OCI-LY1 (cell line): ENCODE measurements around the gene ZNF821.

Experiments used
- H2AFZ ChIP-seq: fragments of 200-600 bp; sonication (generic), shearing (Covaris generic); 2 replicates; pipeline ENCODE4 v1.6.0; 2014; ENCODE audit warnings: antibody characterized with exemption, mild to moderate bottlenecking, low read length
- H3F3A ChIP-seq: fragments of 200-600 bp; sonication (generic), shearing (Covaris generic); 2 replicates; pipeline ENCODE4 v1.6.0; 2014; ENCODE audit warnings: mild to moderate bottlenecking, antibody characterized with exemption, low read length, moderate library complexity; ENCODE audit not compliant: insufficient read depth
- H3K27ac ChIP-seq: fragments of 200-600 bp; sonication (generic); 2 replicates; pipeline ENCODE4 v1.5.1; 2014; ENCODE audit warnings: low read length, mixed run types, mild to moderate bottlenecking, low read depth; ENCODE audit not compliant: poor library complexity, severe bottlenecking
- H3K27me3 ChIP-seq: fragments of 200-600 bp; sonication (generic); 2 replicates; pipeline ENCODE4 v1.6.0; 2014; ENCODE audit warnings: antibody characterized with exemption, mild to moderate bottlenecking, low read length, moderate library complexity; ENCODE audit not compliant: insufficient read depth
- H3K36me3 ChIP-seq: fragments of 200-600 bp; sonication (generic); 2 replicates; pipeline ENCODE4 v1.6.1; 2014; ENCODE audit warnings: mild to moderate bottlenecking, antibody characterized with exemption, low read length, moderate library complexity, mixed read lengths; ENCODE audit not compliant: insufficient read depth
- H3K4me1 ChIP-seq: fragments of 200-600 bp; sonication (generic); 2 replicates; pipeline ENCODE4 v1.5.1; 2014; ENCODE audit warnings: mild to moderate bottlenecking, low read length, moderate library complexity; ENCODE audit not compliant: insufficient read depth, severe bottlenecking
- H3K4me2 ChIP-seq: fragments of 200-600 bp; sonication (generic), shearing (Covaris generic); 2 replicates; pipeline ENCODE4 v1.6.1; 2014; ENCODE audit warnings: low read length
- H3K4me3 ChIP-seq: fragments of 200-600 bp; sonication (generic); 2 replicates; pipeline ENCODE4 v1.5.1; 2014; ENCODE audit warnings: low read length, low read depth, mild to moderate bottlenecking, mixed read lengths; ENCODE audit not compliant: poor library complexity, severe bottlenecking
- H3K79me2 ChIP-seq: fragments of 200-600 bp; shearing (Covaris generic); 2 replicates; pipeline ENCODE4 v1.6.1; 2016; ENCODE audit warnings: mixed run types, low read length, mixed read lengths; ENCODE audit not compliant: insufficient read depth
- H3K9ac ChIP-seq: fragments of 200-600 bp; sonication (generic), shearing (Covaris generic); 2 replicates; pipeline ENCODE4 v1.6.1; 2014; ENCODE audit warnings: mild to moderate bottlenecking, low read length, mixed read lengths
- H3K9me2 ChIP-seq: fragments of 200-600 bp; sonication (generic), shearing (Covaris generic); 2 replicates; pipeline ENCODE4 v1.6.1; 2014; ENCODE audit warnings: low read depth, mild to moderate bottlenecking, low read length, mixed read lengths
- H3K9me3 ChIP-seq: fragments of 200-600 bp; shearing (Covaris generic); 2 replicates; pipeline ENCODE4 v1.6.1; 2014; ENCODE audit warnings: low read length, mixed read lengths
- H4K20me1 ChIP-seq: fragments of 200-600 bp; sonication (generic), shearing (Covaris generic); 2 replicates; pipeline ENCODE4 v1.6.0; 2016; ENCODE audit warnings: mild to moderate bottlenecking, low read length; ENCODE audit not compliant: insufficient read depth
- CTCF ChIP-seq: fragments of 200-600 bp; sonication (generic), shearing (Covaris generic); IDR thresholded peaks from 2 replicates; pipeline ENCODE4 v1.5.1; 2017; ENCODE audit warnings: mild to moderate bottlenecking, antibody characterized with exemption, low read length, moderate library complexity, mixed read lengths
- EZH2 ChIP-seq: fragments of 200-600 bp; sonication (generic), shearing (Covaris generic); IDR thresholded peaks from 2 replicates; pipeline ENCODE4 v1.8.0; 2017; ENCODE audit warnings: borderline replicate concordance, mixed run types, mild to moderate bottlenecking, antibody characterized with exemption, low read length, moderate library complexity, mixed read lengths

The ZNF821 gene

DNA sequence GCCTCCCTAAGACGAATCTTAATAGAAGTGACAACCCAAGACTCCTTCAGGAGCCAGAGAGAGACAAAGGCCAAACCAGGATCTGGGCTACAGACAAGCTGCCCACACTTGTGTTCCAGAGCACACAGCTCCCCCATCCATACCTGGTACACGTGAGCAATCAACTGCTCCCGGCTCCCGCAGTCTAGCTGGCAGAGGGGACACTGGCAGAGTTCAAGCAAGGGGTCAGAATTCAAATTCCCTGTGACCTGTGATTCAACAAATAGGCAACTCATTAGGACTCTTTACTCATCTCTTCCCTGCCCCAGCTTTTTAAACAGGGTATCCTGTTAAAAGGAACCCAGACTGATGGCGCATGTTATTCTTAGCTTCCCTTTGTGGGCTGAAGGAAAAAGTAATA is 20.0 kb downstream of the ZNF821 start:
- TF ChIP-seq EZH2, result no peak
- TF ChIP-seq CTCF, result no peak
- Histone ChIP-seq H2AFZ (no peak overlapping the region), H3K4me1 (no peaks in the 10 kb centered on the region), H3K27ac (no peak overlapping the region), H3K9me3 (no peaks in the 10 kb centered on the region), H3K36me3 (peaks cover 34% of the 10 kb centered on the region), H4K20me1 (no peaks in the 10 kb centered on the region), H3K79me2 (no peaks in the 10 kb centered on the region), H3K27me3 (no peaks in the 10 kb centered on the region), H3K4me3 (no peak overlapping the region), H3K4me2 (no peak overlapping the region), H3F3A (no peaks in the 10 kb centered on the region), H3K9me2 (no peaks in the 10 kb centered on the region), H3K9ac (no peak overlapping the region)

- Histone ChIP-seq H3K4me1 (no peaks in the 10 kb centered on the region), H3K4me2 (no peak overlapping the region), H3K9me2 (no peaks in the 10 kb centered on the region), H3K27me3 (no peaks in the 10 kb centered on the region), H3F3A (no peaks in the 10 kb centered on the region), H3K9me3 (no peaks in the 10 kb centered on the region), H3K79me2 (no peaks in the 10 kb centered on the region), H3K27ac (no peak overlapping the region), H2AFZ (no peak overlapping the region), H3K36me3 (peaks cover 47% of the 10 kb centered on the region), H3K4me3 (no peak overlapping the region), H4K20me1 (no peaks in the 10 kb centered on the region), H3K9ac (no peak overlapping the region)
- TF ChIP-seq EZH2 (no peak), CTCF (no peak)
Observed at GRCh38 chr16:71859762-71860521, 24.0 kb downstream of the ZNF821 start.

- H3F3A ChIP-seq, result no peaks in the 10 kb centered on the region
- H3K9me2 ChIP-seq, result no peaks in the 10 kb centered on the region
- no peak overlapping the region for H3K4me2 ChIP-seq
- peaks cover 17% of the 10 kb centered on the region for H3K4me1 ChIP-seq
- peaks cover 48% of the 10 kb centered on the region for H3K36me3 ChIP-seq
- no peaks in the 10 kb centered on the region for H4K20me1 ChIP-seq
- no peak overlapping the region for H3K4me3 ChIP-seq
- H3K9ac ChIP-seq, result no peak overlapping the region
- TF ChIP-seq EZH2 (no peak), CTCF (no peak)
- no peak overlapping the region for H3K27ac ChIP-seq
- H3K27me3 ChIP-seq, result no peaks in the 10 kb centered on the region
- no peak overlapping the region for H2AFZ ChIP-seq
- H3K79me2 ChIP-seq, result no peaks in the 10 kb centered on the region
- no peaks in the 10 kb centered on the region for H3K9me3 ChIP-seq
Observed at GRCh38 chr16:71855937-71856662, 27.9 kb downstream of the ZNF821 start.
